ENCODE data around the gene PDIA6.

Gene PDIA6

GRCh38 chr2:10764096-10764785 lies 48.3 kb downstream of the PDIA6 start:
- no peak for DNase-seq (ENCODE audit: low read depth, low spot score)

- no peak for DNase-seq (ENCODE audit: low read depth, low spot score)
These were observed 49.2 kb downstream of the PDIA6 start for GRCh38 chr2:10763461-10763800.

GRCh38 chr2:10762651-10763460 lies 49.7 kb downstream of the PDIA6 start:
- no peak for DNase-seq (ENCODE audit: low read depth, low spot score)

GRCh38 chr2:10761591-10761990 lies 51.0 kb downstream of the PDIA6 start:
- DNase-seq (ENCODE audit: low read depth, low spot score) = no peak

- no peak for DNase-seq (ENCODE audit: low read depth, low spot score)
These were observed 51.6 kb downstream of the PDIA6 start for GRCh38 chr2:10760794-10761504.

- DNase-seq (ENCODE audit: low read depth, low spot score) = no peak
These were observed 53.4 kb downstream of the PDIA6 start for GRCh38 chr2:10759151-10759714.

- DNase-seq (ENCODE audit: low read depth, low spot score) = no peak
These were observed 54.7 kb downstream of the PDIA6 start for GRCh38 chr2:10757814-10758286.

GRCh38 chr2:10755621-10756020 lies 57.0 kb downstream of the PDIA6 start:
- DNase-seq (ENCODE audit: low read depth, low spot score) = no peak

- DNase-seq (ENCODE audit: low read depth, low spot score) = no peak
These were observed 58.7 kb downstream of the PDIA6 start for GRCh38 chr2:10753876-10754275.

- DNase-seq (ENCODE audit: low read depth, low spot score) = no peak
These were observed 59.4 kb downstream of the PDIA6 start for GRCh38 chr2:10753156-10753555.

GRCh38 chr2:10752236-10752635 lies 60.3 kb downstream of the PDIA6 start:
- DNase-seq (ENCODE audit: low read depth, low spot score) = no peak

- no peak for DNase-seq (ENCODE audit: low read depth, low spot score)
These were observed 62.0 kb downstream of the PDIA6 start for GRCh38 chr2:10750610-10751009.

- DNase-seq (ENCODE audit: low read depth, low spot score) = no peak
These were observed 69.9 kb downstream of the PDIA6 start for GRCh38 chr2:10742666-10743065.

GRCh38 chr2:10741139-10741538 lies 71.4 kb downstream of the PDIA6 start:
- DNase-seq (ENCODE audit: low read depth, low spot score) = no peak

- no peak for DNase-seq (ENCODE audit: low read depth, low spot score)
These were observed 72.4 kb downstream of the PDIA6 start for GRCh38 chr2:10740226-10740625.

GRCh38 chr2:10738192-10738591 lies 74.4 kb downstream of the PDIA6 start:
- DNase-seq (ENCODE audit: low read depth, low spot score) = no peak

- DNase-seq (ENCODE audit: low read depth, low spot score) = no peak
These were observed 78.6 kb downstream of the PDIA6 start for GRCh38 chr2:10733980-10734379.

- DNase-seq (ENCODE audit: low read depth, low spot score) = no peak
These were observed 79.0 kb downstream of the PDIA6 start for GRCh38 chr2:10733566-10733925.
